ENCODE measurements around the gene PWP2. TPM values are rescaled to one million over a fixed set of nuclear protein-coding genes. Genes with fewer than 3 reads are reported as not detected.
A peak's percentile ranks its signal among the peaks of the same experiment; 100 is the strongest.
"Not testable (repeated sequence)": the region's sequence is repeated elsewhere in the genome, so short reads cannot be mapped to it uniquely, and the experiment has no call there.

Gene PWP2
- total and polyA plus RNA-seq, 10 of the 15 experiments (the other 5 are each of a cell fraction or from before 2014, with no cell fraction given) = 0.03 to 9.4 (median 2.0) TPM

- BruUV-seq (replicated peaks) = TSS peak; percentile 85
Measured at GRCh38 chr21:44171962-44172572, 64.9 kb downstream of the PWP2 start.

GRCh38 chr21:44172741-44173140, 65.5 kb downstream of the PWP2 start:
- H3K79me2 ChIP-seq (ENCODE audit: control insufficient read depth, insufficient read depth, low read length); RAD21 ChIA-PET (ENCODE audit: unreplicated experiment); H3K27me3 ChIP-seq (replicated peaks in 1 of 2; ENCODE audit: control insufficient read depth in 2 of 2, insufficient read depth in 2 of 2, low read length in 1 of 2); H3K9ac ChIP-seq (ENCODE audit: control insufficient read depth, insufficient read depth, low read length); H3K4me3 ChIP-seq; H3K27ac ChIP-seq (ENCODE audit: control insufficient read depth, insufficient read depth); H2AFZ ChIP-seq (ENCODE audit: control insufficient read depth, low read depth, low read length); DNase-seq (ENCODE audit: low read depth, low spot score); H3K4me2 ChIP-seq (ENCODE audit: control insufficient read depth, insufficient read depth); BruUV-seq (replicated peaks); H3K4me1 ChIP-seq (ENCODE audit: control insufficient read depth, insufficient read depth, low read length); SMC1A ChIA-PET (ENCODE audit: uncharacterized antibody, unreplicated experiment); in situ Hi-C loops (cut with MboI); POLR2A ChIA-PET; intact Hi-C loops (cut with micrococcal nuclease; ENCODE audit: unreplicated experiment); FAIRE-seq; H3K9me3 ChIP-seq (replicated peaks; ENCODE audit: control insufficient read depth, insufficient read depth, low read length); H4K20me1 ChIP-seq (ENCODE audit: control insufficient read depth, insufficient read depth); CTCF ChIA-PET; H3K36me3 ChIP-seq (ENCODE audit: control insufficient read depth in 2 of 2, insufficient read depth in 2 of 2, low read length in 1 of 2): not testable (repeated sequence)
- no CpG with 5 or more reads among the region's 19 CpGs for WGBS (ENCODE audit: insufficient coverage, insufficient replicate concordance, low lambda C conversion rate, missing lambda C conversion rate)
- ATAC-seq = peak; percentile 71

More at GRCh38 chr21:44171962-44172572, 64.9 kb downstream of the PWP2 start:
- intact Hi-C loops (cut with micrococcal nuclease; ENCODE audit: unreplicated experiment); FAIRE-seq; CTCF ChIA-PET; in situ Hi-C loops (cut with MboI); POLR2A ChIA-PET; H3K4me1 ChIP-seq (ENCODE audit: control insufficient read depth, insufficient read depth, low read length); H3K4me3 ChIP-seq; H3K9ac ChIP-seq (ENCODE audit: control insufficient read depth, insufficient read depth, low read length); SMC1A ChIA-PET (ENCODE audit: uncharacterized antibody, unreplicated experiment); RAD21 ChIA-PET (ENCODE audit: unreplicated experiment); H3K27me3 ChIP-seq (replicated peaks in 1 of 2; ENCODE audit: control insufficient read depth in 2 of 2, insufficient read depth in 2 of 2, low read length in 1 of 2); DNase-seq (ENCODE audit: low read depth, low spot score); ATAC-seq; H4K20me1 ChIP-seq (ENCODE audit: control insufficient read depth, insufficient read depth); H3K27ac ChIP-seq (ENCODE audit: control insufficient read depth, insufficient read depth); H3K9me3 ChIP-seq (replicated peaks; ENCODE audit: control insufficient read depth, insufficient read depth, low read length); H2AFZ ChIP-seq (ENCODE audit: control insufficient read depth, low read depth, low read length); H3K4me2 ChIP-seq (ENCODE audit: control insufficient read depth, insufficient read depth); H3K79me2 ChIP-seq (ENCODE audit: control insufficient read depth, insufficient read depth, low read length); H3K36me3 ChIP-seq (ENCODE audit: control insufficient read depth in 2 of 2, insufficient read depth in 2 of 2, low read length in 1 of 2): not testable (repeated sequence)
- WGBS (ENCODE audit: insufficient coverage, insufficient replicate concordance, low lambda C conversion rate, missing lambda C conversion rate) = no CpG with 5 or more reads among the region's 13 CpGs

- FAIRE-seq; H4K20me1 ChIP-seq (ENCODE audit: control insufficient read depth, insufficient read depth); H3K79me2 ChIP-seq (ENCODE audit: control insufficient read depth, insufficient read depth, low read length); SMC1A ChIA-PET (ENCODE audit: uncharacterized antibody, unreplicated experiment); H3K36me3 ChIP-seq (ENCODE audit: control insufficient read depth in 2 of 2, insufficient read depth in 2 of 2, low read length in 1 of 2); H2AFZ ChIP-seq (ENCODE audit: control insufficient read depth, low read depth, low read length); H3K4me2 ChIP-seq (ENCODE audit: control insufficient read depth, insufficient read depth); H3K4me3 ChIP-seq; H3K9me3 ChIP-seq (replicated peaks; ENCODE audit: control insufficient read depth, insufficient read depth, low read length); H3K9ac ChIP-seq (ENCODE audit: control insufficient read depth, insufficient read depth, low read length); CTCF ChIA-PET; BruUV-seq (replicated peaks); intact Hi-C loops (cut with micrococcal nuclease; ENCODE audit: unreplicated experiment); H3K27ac ChIP-seq (ENCODE audit: control insufficient read depth, insufficient read depth); in situ Hi-C loops (cut with MboI); H3K27me3 ChIP-seq (replicated peaks in 1 of 2; ENCODE audit: control insufficient read depth in 2 of 2, insufficient read depth in 2 of 2, low read length in 1 of 2); H3K4me1 ChIP-seq (ENCODE audit: control insufficient read depth, insufficient read depth, low read length); POLR2A ChIA-PET; RAD21 ChIA-PET (ENCODE audit: unreplicated experiment); DNase-seq (ENCODE audit: low read depth, low spot score): not testable (repeated sequence)
- ATAC-seq = peak; percentile 69
- no CpG with 5 or more reads among the region's 17 CpGs for WGBS (ENCODE audit: insufficient coverage, insufficient replicate concordance, low lambda C conversion rate, missing lambda C conversion rate)
Measured at GRCh38 chr21:44175189-44175588, 68.0 kb downstream of the PWP2 start.

GRCh38 chr21:44176127-44176526, 68.9 kb downstream of the PWP2 start:
- H3K36me3 ChIP-seq (ENCODE audit: control insufficient read depth in 2 of 2, insufficient read depth in 2 of 2, low read length in 1 of 2); H2AFZ ChIP-seq (ENCODE audit: control insufficient read depth, low read depth, low read length); CTCF ChIA-PET; H4K20me1 ChIP-seq (ENCODE audit: control insufficient read depth, insufficient read depth); H3K4me3 ChIP-seq; SMC1A ChIA-PET (ENCODE audit: uncharacterized antibody, unreplicated experiment); DNase-seq (ENCODE audit: low read depth, low spot score); H3K27me3 ChIP-seq (replicated peaks in 1 of 2; ENCODE audit: control insufficient read depth in 2 of 2, insufficient read depth in 2 of 2, low read length in 1 of 2); H3K27ac ChIP-seq (ENCODE audit: control insufficient read depth, insufficient read depth); H3K9me3 ChIP-seq (replicated peaks; ENCODE audit: control insufficient read depth, insufficient read depth, low read length); H3K79me2 ChIP-seq (ENCODE audit: control insufficient read depth, insufficient read depth, low read length); POLR2A ChIA-PET; BruUV-seq (replicated peaks); H3K4me1 ChIP-seq (ENCODE audit: control insufficient read depth, insufficient read depth, low read length); ATAC-seq; H3K9ac ChIP-seq (ENCODE audit: control insufficient read depth, insufficient read depth, low read length); H3K4me2 ChIP-seq (ENCODE audit: control insufficient read depth, insufficient read depth); intact Hi-C loops (cut with micrococcal nuclease; ENCODE audit: unreplicated experiment); in situ Hi-C loops (cut with MboI); FAIRE-seq; RAD21 ChIA-PET (ENCODE audit: unreplicated experiment): not testable (repeated sequence)
- no CpG with 5 or more reads among the region's 14 CpGs for WGBS (ENCODE audit: insufficient coverage, insufficient replicate concordance, low lambda C conversion rate, missing lambda C conversion rate)
